Measurements from ENCODE around the gene B3GLCT.
"Not testable (repeated sequence)": the region's sequence is repeated elsewhere in the genome, so short reads cannot be mapped to it uniquely, and the experiment has no call there.

Gene B3GLCT

DNA sequence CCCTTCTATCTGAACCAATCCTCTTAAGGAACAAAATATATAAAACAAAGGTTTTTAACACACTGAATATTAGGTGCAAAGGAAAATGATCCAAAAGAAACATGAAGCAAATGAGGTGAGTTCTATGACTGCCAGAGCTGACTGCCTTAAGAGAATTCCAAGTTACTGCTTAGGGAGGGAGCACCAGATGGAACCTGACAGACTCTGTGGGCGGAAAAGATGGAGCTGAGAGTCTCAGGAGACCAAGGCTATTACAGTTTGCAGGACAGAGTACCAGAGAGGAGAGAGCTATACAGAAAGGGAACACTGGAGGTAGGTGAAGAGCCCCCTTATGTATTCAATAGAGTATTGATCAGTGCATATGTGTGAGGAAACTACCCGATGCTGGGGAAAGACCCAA is 87.2 kb downstream of the B3GLCT start:
- DNase-seq = no peak

- no peak for DNase-seq
Observed at GRCh38 chr13:31301119-31301518, 101.3 kb downstream of the B3GLCT start.

DNA sequence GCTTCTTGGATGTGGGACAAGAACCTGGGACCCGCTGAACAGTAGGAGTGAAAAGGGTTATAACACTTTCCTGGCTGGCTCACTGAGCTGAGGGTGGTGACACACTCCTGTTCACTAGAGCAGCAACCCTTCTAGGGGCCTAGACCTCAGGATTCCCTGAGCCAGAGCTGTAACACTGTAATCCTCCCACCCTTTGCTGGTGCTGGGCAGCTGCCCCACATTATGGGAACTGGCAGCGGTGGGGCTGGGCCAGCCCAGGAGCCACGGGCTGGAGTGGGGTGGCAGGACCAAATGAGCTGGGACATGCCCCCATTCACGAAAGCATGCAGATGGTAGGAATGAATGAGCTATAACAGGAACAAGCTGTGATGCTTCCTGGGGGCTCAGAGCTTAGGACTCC is 110.6 kb downstream of the B3GLCT start:
- DNase-seq = no peak

DNA sequence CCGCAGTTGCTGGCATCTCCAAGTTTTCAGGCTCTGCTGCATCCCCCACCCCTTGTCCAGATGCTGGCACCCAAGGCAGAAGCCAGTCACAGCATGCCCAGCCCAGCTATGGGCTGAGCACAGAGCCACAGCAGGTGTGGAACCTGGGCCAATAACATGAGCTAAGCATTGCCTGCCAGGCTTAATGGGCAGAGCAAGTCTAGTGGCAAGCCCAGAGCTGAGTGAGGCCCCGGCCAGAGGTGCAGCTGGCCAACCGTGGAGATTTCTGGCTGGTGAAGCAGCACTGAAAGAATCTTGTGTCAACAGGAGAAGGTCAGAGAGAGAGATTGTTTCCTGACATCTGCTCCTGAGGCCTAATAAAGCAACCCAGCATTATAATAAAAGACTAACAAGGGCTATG is 111.0 kb downstream of the B3GLCT start:
- peak; percentile 32 to 80 for DNase-seq

- DNase-seq = no peak
Observed at GRCh38 chr13:31311921-31312320, 112.1 kb downstream of the B3GLCT start.

DNA sequence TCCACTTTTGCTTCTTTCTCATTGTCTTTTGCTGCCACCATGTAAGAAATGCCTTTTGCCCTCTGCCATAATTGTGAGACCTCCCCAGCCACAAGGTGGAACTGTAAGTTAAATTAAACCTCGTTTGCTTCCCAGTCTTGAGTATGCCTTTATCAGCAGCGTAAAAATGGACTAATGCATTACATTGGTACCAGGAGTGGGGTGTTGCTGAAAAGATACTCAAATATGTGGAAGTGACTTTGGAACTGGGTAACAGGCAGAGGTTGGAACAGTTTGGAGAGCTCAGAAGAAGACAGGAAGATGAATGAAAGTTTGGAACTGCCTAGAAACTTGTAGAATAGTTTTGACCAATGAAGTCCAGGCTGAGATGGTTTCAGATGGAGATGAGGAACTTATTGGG is 115.2 kb downstream of the B3GLCT start:
- DNase-seq = no peak

GRCh38 chr13:31320946-31321345 is 121.2 kb downstream of the B3GLCT start:
- DNase-seq = no peak

DNA sequence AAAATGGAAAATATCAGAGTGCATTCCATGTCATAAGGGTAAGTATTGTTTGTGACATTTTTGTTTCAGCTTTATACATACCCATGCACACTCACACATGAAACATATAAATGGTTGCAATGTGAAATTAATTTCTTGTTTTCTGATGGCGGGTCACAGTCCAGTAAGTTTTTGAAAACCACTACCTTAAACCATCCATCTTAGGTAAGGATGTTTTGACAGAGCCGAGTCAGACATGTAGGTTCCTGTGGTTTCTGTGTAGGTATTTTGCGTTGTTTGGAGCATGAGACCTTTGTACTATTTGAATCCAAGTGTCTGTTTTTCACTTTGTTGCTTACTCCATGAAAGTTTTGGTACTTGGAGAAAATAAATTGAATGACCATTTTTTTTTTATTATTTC is 121.7 kb downstream of the B3GLCT start:
- no peak for DNase-seq

- no peak for DNase-seq
Observed at GRCh38 chr13:31322026-31322425, 122.3 kb downstream of the B3GLCT start.

DNA sequence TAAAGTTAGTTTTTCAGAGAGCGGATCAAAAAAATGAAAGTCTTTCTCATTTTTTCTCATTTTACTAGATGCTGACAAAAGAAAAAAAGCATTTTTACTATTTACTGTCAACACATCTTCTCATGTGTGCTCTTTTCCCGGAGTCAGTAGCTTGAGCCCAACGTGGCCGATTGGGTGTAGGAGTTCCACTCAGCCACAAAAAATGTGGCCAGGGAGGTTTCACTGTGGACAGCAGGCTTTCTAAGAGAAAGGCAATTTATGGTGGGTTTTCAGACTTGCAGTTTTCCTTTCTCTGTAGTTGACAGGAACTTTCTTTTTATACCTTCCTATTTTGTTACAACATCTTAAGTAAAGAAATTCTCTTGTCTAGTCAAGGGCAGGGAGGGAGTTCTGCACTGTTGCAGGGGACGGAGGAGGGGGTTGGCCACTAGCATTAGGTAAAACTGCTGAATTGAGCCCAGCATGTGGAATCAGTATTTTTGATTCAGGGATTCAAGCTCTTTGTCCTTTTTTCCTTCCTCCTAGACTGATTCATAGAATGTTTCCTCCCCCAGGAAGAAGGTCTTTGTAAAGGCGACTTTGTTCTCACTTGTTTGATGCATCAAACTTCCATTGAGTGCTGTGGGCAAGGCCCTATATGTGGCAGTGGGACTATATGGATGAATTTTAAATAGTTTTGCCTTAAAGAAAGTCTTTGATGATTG is 123.1 kb downstream of the B3GLCT start:
- DNase-seq = no peak

- DNase-seq = no peak
Observed at GRCh38 chr13:31327182-31327860, 127.5 kb downstream of the B3GLCT start.

DNA sequence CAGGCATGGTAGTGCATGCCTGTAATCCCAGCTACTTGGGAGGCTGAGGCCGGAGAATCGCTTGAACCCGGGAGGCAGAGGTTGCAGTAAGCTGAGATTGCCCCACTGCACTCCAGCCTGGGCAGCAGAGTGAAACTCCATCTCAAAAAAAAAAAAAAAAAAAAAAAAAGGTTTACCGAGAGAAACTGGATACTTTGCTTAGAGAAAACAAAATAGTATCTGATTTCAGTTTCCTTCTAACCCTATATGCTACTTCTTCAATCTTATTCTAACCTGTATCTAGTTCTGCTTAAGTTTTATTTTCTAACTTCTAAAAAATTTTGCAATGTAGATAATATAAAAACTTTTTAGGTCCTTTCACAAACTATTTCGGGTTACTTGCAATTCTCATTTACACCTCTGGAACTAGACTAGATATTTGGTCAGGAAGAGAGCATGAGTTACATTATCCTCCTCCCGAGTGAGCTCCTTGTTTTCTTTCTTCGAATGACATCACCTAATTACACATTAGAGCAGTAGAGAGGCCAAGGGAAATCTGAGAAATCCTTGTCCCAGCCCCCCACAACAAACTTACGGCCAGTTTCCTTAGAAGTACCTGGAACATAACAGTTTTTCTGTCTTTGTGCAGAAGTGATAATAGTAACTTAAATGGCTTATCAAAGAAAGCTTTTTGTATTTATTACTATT is 128.9 kb downstream of the B3GLCT start:
- no peak for DNase-seq

- DNase-seq = no peak
Observed at GRCh38 chr13:31330236-31330635, 130.5 kb downstream of the B3GLCT start.

DNA sequence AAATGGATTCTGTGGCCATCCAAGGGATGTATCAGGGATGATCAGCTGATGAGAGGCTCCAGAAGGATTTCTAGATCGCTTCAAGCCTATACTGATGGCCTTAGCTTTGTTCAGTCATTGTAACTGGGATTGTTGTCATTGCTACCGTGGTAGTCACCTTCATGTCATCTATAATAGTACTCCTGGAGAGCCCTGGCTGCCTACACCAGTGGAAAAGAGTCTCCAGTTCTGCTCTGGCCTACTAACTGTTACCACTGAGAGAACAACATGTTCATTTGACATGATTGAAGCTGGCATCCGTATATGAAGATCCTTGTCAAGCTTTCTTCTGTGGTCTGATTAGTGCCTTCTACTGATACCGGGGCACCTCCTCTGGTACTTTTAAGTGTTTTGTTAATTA is 131.3 kb downstream of the B3GLCT start:
- DNase-seq = no peak

- DNase-seq = no peak
Observed at GRCh38 chr13:31334547-31334946, 134.8 kb downstream of the B3GLCT start.

DNA sequence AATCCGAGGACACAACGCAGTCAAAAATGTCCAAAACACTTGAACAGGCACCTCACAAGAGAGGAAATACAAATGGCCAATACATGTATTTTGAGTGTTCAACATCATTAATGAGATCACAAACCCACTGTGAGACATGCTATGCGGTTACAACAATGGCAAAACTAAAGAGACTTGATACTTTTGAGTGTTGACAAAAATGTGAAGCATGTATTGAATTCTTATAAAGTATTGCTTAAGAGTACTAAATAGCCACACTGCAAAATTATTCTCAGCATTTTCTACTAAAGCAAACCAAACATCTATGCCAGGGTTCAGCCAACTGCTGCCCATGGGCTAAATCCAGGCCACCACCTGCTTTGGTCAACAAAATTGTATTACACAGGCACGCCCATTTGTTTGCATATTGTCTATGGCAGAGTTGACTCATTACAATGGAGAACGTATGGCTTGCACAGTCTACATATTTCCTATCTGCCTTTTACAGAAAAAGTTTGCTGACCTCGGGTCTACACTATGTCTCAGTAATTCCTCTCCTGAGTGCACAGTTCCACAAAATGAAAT is 135.3 kb downstream of the B3GLCT start:
- DNase-seq = peak in 1 of 2 experiments; percentile 22

- DNase-seq = not testable (repeated sequence)
Observed at GRCh38 chr13:31339616-31340015, 139.8 kb downstream of the B3GLCT start.

DNA sequence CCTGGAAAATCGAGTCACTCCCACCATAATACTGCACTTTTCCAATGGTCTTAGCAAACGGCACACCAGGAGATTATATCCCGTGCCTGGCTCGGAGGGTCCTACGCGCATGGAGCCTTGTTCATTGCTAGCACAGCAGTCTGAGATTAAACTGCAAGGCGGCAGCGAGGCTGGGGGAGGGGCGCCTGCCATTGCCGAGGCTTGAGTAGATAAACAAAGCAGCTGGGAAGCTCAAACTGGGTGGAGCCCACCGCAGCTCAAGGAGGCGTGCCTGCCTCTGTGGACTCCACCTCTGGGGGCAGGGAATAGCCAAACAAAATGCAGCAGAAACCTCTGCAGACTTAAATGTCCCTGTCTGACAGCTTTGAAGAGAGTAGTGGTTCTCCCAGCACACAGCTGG is 141.1 kb downstream of the B3GLCT start:
- not testable (repeated sequence) for DNase-seq

GRCh38 chr13:31346891-31347290 is 147.1 kb downstream of the B3GLCT start:
- no peak for DNase-seq

DNA sequence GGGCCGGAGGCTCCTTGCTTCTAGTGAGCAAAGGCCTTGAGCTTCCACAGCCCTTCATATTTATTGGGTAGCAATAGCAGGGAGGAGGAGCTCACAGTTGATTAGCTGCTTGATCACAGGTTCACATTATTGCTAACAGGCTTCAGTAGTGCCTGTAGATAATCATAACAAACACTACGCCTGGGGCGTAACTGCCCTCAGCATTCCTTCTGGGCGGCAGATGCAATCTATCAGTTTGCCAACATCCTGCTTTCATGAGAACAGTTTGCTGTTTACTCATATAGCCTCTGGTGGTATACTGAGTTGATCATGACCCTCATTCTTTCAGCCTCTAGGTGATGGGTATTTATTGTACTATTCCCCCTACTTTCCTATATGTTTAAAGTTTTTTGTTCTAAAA is 149.4 kb downstream of the B3GLCT start:
- DNase-seq = no peak

- no peak for DNase-seq
Observed at GRCh38 chr13:31350560-31350959, 150.8 kb downstream of the B3GLCT start.

DNA sequence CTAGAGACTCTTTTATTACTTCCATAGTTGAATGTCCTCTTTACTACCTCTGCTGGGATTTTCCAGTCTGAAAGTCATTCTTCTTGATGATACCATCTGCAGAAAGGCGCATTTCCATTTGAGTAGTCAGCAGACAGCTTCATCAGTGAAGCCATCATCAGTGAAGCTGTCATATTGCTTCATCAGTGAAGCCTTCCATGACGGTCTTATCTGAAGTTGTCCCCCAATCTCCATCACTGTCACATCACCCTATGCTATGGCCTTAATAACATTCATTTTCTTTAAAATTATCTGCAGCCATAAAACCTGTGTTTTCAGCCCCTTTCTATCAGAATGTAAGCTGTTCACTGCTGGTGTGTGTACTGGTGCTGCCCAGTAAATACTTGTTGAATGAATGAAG is 151.6 kb downstream of the B3GLCT start:
- DNase-seq = no peak

- no peak for DNase-seq
Observed at GRCh38 chr13:31352467-31352866, 152.7 kb downstream of the B3GLCT start.

GRCh38 chr13:31355001-31355400 is 155.2 kb downstream of the B3GLCT start:
- no peak for DNase-seq

Measured in NCI-H2081 (cell line).